A549 (cell line): ENCODE data around the gene PTPRA. TPM values are rescaled to one million over a fixed set of nuclear protein-coding genes. Genes with fewer than 3 reads are reported as not detected.

Experiments used
- ATAC-seq, 2 experiments: fragments of 200-7000 bp in 1 of 2; fragments of >200 bp in 1 of 2; cut with Nextera tagmentation in 1 of 2; cut with Tn5 transposase in 1 of 2; 3 replicates each; pipeline versions ENCODE4 v1.8.0 to v1.9.1; 2018 to 2020; ENCODE audit warnings: mild to moderate bottlenecking in 1 of 2, moderate library complexity in 1 of 2
- CTCF ChIA-PET: fragments of 300-600 bp; sonication (Branson Sonifier 250); formaldehyde crosslinking; extraction: SDS; loops from one replicate; lab custom pipeline; 2021; ENCODE audit warnings: antibody characterized with exemption, inconsistent platforms; lab: Yijun Ruan, JAX
- POLR2A ChIA-PET: fragments of 350-600 bp; formaldehyde crosslinking; extraction: SDS; loops from one replicate; lab custom pipeline; 2021; ENCODE audit warnings: antibody characterized with exemption, inconsistent platforms; lab: Yijun Ruan, JAX
- DNase-seq, 2 experiments: peaks; one replicate each; pipeline versions ENCODE4 v3.0.0 to v3.0.0-alpha.2; 2011 to 2016; ENCODE audit warnings: low read depth in 1 of 2, low spot score in 1 of 2
- FAIRE-seq: peaks from 2 replicates; lab custom pipeline; 2011; peaks lifted over from hg19 to GRCh38; lab: Jason Lieb, UNC
- H3K27ac ChIP-seq, 2 experiments: fragments of >200 bp; sonication (Bioruptor Twin); formaldehyde crosslinking; 3 replicates each; pipeline ENCODE4 v1.5.1; 2016 to 2017
- H3K4me1 ChIP-seq: fragments of >200 bp; sonication (Bioruptor Twin); formaldehyde crosslinking; 3 replicates; pipeline ENCODE4 v1.6.1; 2016
- H3K4me2 ChIP-seq: fragments of >200 bp; sonication (Bioruptor Twin); formaldehyde crosslinking; 3 replicates; pipeline ENCODE4 v1.6.1; 2016
- H3K4me3 ChIP-seq: fragments of >200 bp; sonication (Bioruptor Twin); formaldehyde crosslinking; 3 replicates; pipeline ENCODE4 v1.5.1; 2016
- H3K9me3 ChIP-seq: fragments of >200 bp; sonication (Bioruptor Twin); formaldehyde crosslinking; 3 replicates; pipeline ENCODE4 v1.6.1; 2016
- BCL3 ChIP-seq: fragments of >200 bp; sonication (Bioruptor Twin); formaldehyde crosslinking; IDR thresholded peaks from 3 replicates; pipeline ENCODE4 v1.6.1; 2016
- CBX8 ChIP-seq: fragments of 200-600 bp; sonication (generic); IDR thresholded peaks from 2 replicates; pipeline ENCODE4 v1.6.1; 2016
- CEBPB ChIP-seq, 2 experiments: fragments of >200 bp in 1 of 2; sonication (Bioruptor Twin) in 1 of 2; formaldehyde crosslinking in 1 of 2; IDR thresholded peaks; 2 replicates each; pipeline ENCODE4 v1.6.1; 2012 to 2016
- EHF ChIP-seq: fragments of 250-450 bp; sonication (Bioruptor Pico); IDR thresholded peaks from 2 replicates; pipeline ENCODE4 v1.5.0; 2020; ENCODE audit warnings: mild to moderate bottlenecking
- ELK1 ChIP-seq: fragments of 150-350 bp; IDR thresholded peaks from 2 replicates; pipeline ENCODE4 v1.6.1; 2014; ENCODE audit warnings: low read depth, mild to moderate bottlenecking, low read length
- FOSB ChIP-seq: fragments of 250-450 bp; sonication (Bioruptor Pico); IDR thresholded peaks from 2 replicates; pipeline ENCODE4 v1.5.0; 2020; ENCODE audit warnings: mild to moderate bottlenecking, moderate library complexity
- FOXS1 ChIP-seq: fragments of 250-450 bp; sonication (Bioruptor Pico); IDR thresholded peaks from 2 replicates; pipeline ENCODE4 v1.5.0; 2020; ENCODE audit warnings: mild to moderate bottlenecking, moderate library complexity
- HEYL ChIP-seq: fragments of 250-450 bp; sonication (Bioruptor Pico); IDR thresholded peaks from 2 replicates; pipeline ENCODE4 v1.8.0; 2021; ENCODE audit warnings: mild to moderate bottlenecking, moderate library complexity
- JUNB ChIP-seq: fragments of >200 bp; sonication (Bioruptor Twin); formaldehyde crosslinking; IDR thresholded peaks from 2 replicates; pipeline ENCODE4 v1.6.1; 2016
- MYC ChIP-seq: IDR thresholded peaks from 2 replicates; pipeline ENCODE4 v1.6.1; 2012; ENCODE audit warnings: mild to moderate bottlenecking, inconsistent platforms, low read length, improper control_type of control experiment, borderline replicate concordance
- NFE2L2 ChIP-seq: fragments of 150-350 bp; conservative IDR thresholded peaks from 2 replicates; pipeline ENCODE4 v1.6.1; 2014; ENCODE audit warnings: low read length
- NPAS2 ChIP-seq: fragments of 250-450 bp; sonication (Bioruptor Pico); IDR thresholded peaks from 2 replicates; pipeline ENCODE4 v1.8.0; 2022; ENCODE audit warnings: mild to moderate bottlenecking, moderate library complexity, borderline replicate concordance
- PHF8 ChIP-seq: fragments of 200-600 bp; sonication (generic); IDR thresholded peaks from 2 replicates; pipeline ENCODE4 v1.6.1; 2016; ENCODE audit warnings: low read depth, mild to moderate bottlenecking, antibody characterized with exemption, moderate library complexity, borderline replicate concordance
- POLR2AphosphoS2 ChIP-seq: conservative IDR thresholded peaks from 2 replicates; pipeline ENCODE4 v1.6.1; 2012; ENCODE audit warnings: low read length, improper control_type of control experiment, inconsistent platforms
- RAD21 ChIP-seq, 2 experiments: fragments of >200 bp in 1 of 2; sonication (Bioruptor Twin) in 1 of 2; formaldehyde crosslinking in 1 of 2; IDR thresholded peaks in 1 of 2; conservative IDR thresholded peaks in 1 of 2; 2 replicates in 1 of 2; 3 replicates in 1 of 2; pipeline ENCODE4 v1.6.1; 2012 to 2018; ENCODE audit warnings: inconsistent platforms in 1 of 2
- RCOR1 ChIP-seq: fragments of 150-350 bp; IDR thresholded peaks from 2 replicates; pipeline ENCODE4 v1.6.1; 2014; ENCODE audit warnings: antibody characterized with exemption, low read length, low read depth
- TFCP2L1 ChIP-seq: fragments of 250-450 bp; sonication (Bioruptor Pico); IDR thresholded peaks from 2 replicates; pipeline ENCODE4 v1.5.0; 2021; ENCODE audit warnings: mild to moderate bottlenecking
- TP53 ChIP-seq: fragments of 250-450 bp; sonication (Bioruptor Pico); IDR thresholded peaks from 2 replicates; pipeline ENCODE4 v1.5.0; 2021; ENCODE audit warnings: mild to moderate bottlenecking, moderate library complexity
- ZC3H11A ChIP-seq: fragments of 450-650 bp; IDR thresholded peaks from 2 replicates; pipeline ENCODE4 v1.6.1; 2014; ENCODE audit warnings: antibody characterized with exemption, mild to moderate bottlenecking
- ZFP36 ChIP-seq: fragments of 450-650 bp; IDR thresholded peaks from 2 replicates; pipeline ENCODE4 v1.6.1; 2014; ENCODE audit warnings: borderline replicate concordance; ENCODE audit not compliant: partially characterized antibody
- ZNF302 ChIP-seq: fragments of 250-450 bp; sonication (Bioruptor Pico); IDR thresholded peaks from 2 replicates; pipeline ENCODE4 v1.9.0; 2021; ENCODE audit warnings: inconsistent platforms, mild to moderate bottlenecking, moderate library complexity
- ZSCAN20 ChIP-seq: fragments of 250-450 bp; sonication (Bioruptor Pico); IDR thresholded peaks from 2 replicates; pipeline ENCODE4 v1.8.0; 2022; ENCODE audit warnings: mild to moderate bottlenecking, moderate library complexity
- WGBS: methylation state at CpG from one replicate; pipeline ENCODE4 v1.1.6; 2017; ENCODE audit errors: missing lambda C conversion rate; 5-methylcytosine and 5-hydroxymethylcytosine counted together
- polyA plus RNA-seq, 4 experiments: library from polyadenylated mRNA; depleted of rRNA in 3 of 4; stranded (reverse); fragments of >200 nt; fragmentation: RNase III in 1 of 4; extraction: RNeasy Plus Mini Kit Qiagen cat#74134 plus additional on column Dnase treatment in 1 of 4; gene quantifications; 2 replicates in 3 of 4; 3 replicates in 1 of 4; pipeline ENCODE4 v1.2.3, GENCODE V29; 2011 to 2017
- TF ChIP-seq, protein P1 (sequence below): fragments of >200 bp; sonication (Bioruptor Twin); formaldehyde crosslinking; IDR thresholded peaks from 3 replicates; pipeline ENCODE4 v1.5.1; 2016

The PTPRA gene
- polyA plus RNA-seq, 2 of the 4 experiments (the other 2 are of a cell fraction), result 29.2 to 83.2 TPM

GRCh38 chr20:2955257-2955970, 82.1 kb downstream of the PTPRA start (continued):
- TF ChIP-seq POLR2AphosphoS2 (no peak), ZFP36 (no peak), ZC3H11A (no peak), TP53 (no peak), MYC (no peak), EHF (no peak)

DNA sequence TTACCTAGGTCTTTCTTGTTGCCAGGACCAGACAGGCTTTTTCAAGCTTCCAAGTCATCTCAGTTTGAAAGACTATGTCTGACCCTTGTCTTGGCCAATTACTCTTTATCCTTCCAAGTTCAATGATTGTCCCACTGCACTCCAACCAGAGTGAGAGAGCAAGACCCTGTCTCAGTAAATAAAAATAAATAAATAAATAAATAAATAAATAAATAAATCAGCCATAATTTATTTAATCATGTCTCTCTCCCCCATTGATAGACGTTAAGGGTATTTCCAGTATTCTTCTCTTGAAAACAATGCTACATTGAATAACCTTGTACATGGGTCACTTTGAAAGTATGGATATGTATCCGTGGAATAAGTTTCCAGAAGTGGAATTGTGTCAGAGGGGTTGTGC, 83.2 kb downstream of the PTPRA start:
- no peak for FAIRE-seq
- no peak overlapping the region for H3K4me2 ChIP-seq
- ChIA-PET CTCF (interaction anchor here (0.9 kb wide), 1 partner anchor 9 kb away, joined by 3 read pairs; no protein-coding TSS in a partner anchor), POLR2A (no interaction called here)
- H3K4me1 ChIP-seq, result no peaks in the 10 kb centered on the region
- no peak for DNase-seq
- no peak overlapping the region for H3K27ac ChIP-seq
- 88% methylated on average over 2 of the region's 2 CpGs for WGBS
- no peak overlapping the region for H3K4me3 ChIP-seq
- TF ChIP-seq ZC3H11A, result peak; percentile 66
- TF ChIP-seq MYC, result no peak
- no peak for TF ChIP-seq RCOR1
- no peak for TF ChIP-seq CEBPB (IDR thresholded peaks at IDR 0.05)
- TF ChIP-seq FOXS1, result no peak
- no peak for TF ChIP-seq PHF8
- no peaks in the 10 kb centered on the region for H3K9me3 ChIP-seq
- ATAC-seq, result no peak

GRCh38 chr20:2967841-2968240, 94.6 kb downstream of the PTPRA start:
- TF ChIP-seq BCL3 (no peak), RAD21 (conservative IDR thresholded peaks at IDR 0.05 in 1 of 2, IDR thresholded peaks at IDR 0.05 in 1 of 2) (no peak)
- Histone ChIP-seq H3K4me2 (no peak overlapping the region), H3K4me3 (no peak overlapping the region), H3K9me3 (no peaks in the 10 kb centered on the region), H3K27ac (no peak overlapping the region), H3K4me1 (0 out of 3 replicates have a peak, but pooled peaks cover 5% of the 10 kb centered on the region)
- ChIA-PET POLR2A (no interaction called here), CTCF (interaction anchor here (0.7 to 2.6 kb wide), 3 partner anchors 13 to 212 kb away, joined by 3 to 9 read pairs (median 5); no protein-coding TSS in a partner anchor)
- no peak for ATAC-seq
- no peak for DNase-seq
- FAIRE-seq, result no peak
- 90% methylated on average over 3 of the region's 3 CpGs for WGBS

DNA sequence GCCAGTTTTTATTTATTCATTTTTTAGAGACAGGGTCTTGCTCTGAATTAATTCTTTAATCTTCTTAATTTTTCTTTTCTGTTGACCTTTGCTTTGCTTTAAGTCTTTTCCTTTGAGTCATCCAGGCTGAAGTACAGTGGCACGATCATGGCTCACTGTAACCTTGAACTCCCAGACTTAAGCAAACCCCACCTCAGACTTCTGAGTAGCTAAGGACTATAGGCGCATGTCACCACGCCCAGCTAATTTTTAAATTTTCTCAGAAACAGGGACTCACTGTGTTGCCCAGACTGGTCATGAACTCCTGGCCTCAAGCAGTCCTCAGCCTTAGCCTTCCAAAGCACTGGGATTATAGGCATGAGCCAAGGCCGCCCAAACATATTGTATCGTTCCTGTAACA, 98.8 kb downstream of the PTPRA start:
- H3K4me3 ChIP-seq, result no peak overlapping the region
- ChIA-PET CTCF (interaction anchor here (0.6 to 3.2 kb wide), 5 partner anchors 10 to 217 kb away, joined by 3 to 10 read pairs (median 4); no protein-coding TSS in a partner anchor), POLR2A (no interaction called here)
- DNase-seq, result no peak
- H3K27ac ChIP-seq, result no peak overlapping the region
- 85% methylated on average over 5 of the region's 5 CpGs for WGBS
- TF ChIP-seq ZNF302 (CRISPR knock-in tag) (no peak), JUNB (no peak), FOSB (CRISPR knock-in tag) (no peak)
- no peaks in the 10 kb centered on the region for H3K9me3 ChIP-seq
- H3K4me2 ChIP-seq, result no peak overlapping the region
- 0 out of 3 replicates have a peak, but pooled peaks cover 5% of the 10 kb centered on the region for H3K4me1 ChIP-seq
- no peak for FAIRE-seq
- ATAC-seq, result no peak

DNA sequence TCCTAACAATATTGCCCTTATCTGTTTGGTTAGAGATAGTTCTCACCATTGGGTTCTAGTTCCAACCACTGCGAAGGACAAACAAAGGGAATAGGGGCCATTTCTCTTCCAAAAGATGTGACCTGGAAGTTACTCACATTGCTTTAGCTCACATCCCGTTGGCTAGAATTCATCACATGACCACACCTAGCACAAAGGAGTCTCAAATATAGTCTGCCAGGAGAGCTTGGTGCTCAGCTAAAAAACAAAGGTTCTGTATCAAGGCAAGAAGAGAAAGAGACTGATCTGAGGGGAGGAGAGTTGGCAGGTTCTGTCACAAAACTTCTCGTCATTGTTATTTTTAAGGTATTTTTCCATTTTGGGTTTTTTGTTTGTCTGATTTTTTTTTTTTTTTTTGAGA, 100.3 kb downstream of the PTPRA start:
- 96% methylated on average over 3 of the region's 3 CpGs for WGBS
- ChIA-PET CTCF (interaction anchor here (0.6 to 3.2 kb wide), 2 partner anchors 28 to 141 kb away, joined by 3 to 10 read pairs; no protein-coding TSS in a partner anchor), POLR2A (no interaction called here)
- H3K27ac ChIP-seq, result no peak overlapping the region
- H3K9me3 ChIP-seq, result no peaks in the 10 kb centered on the region
- 0 out of 3 replicates have a peak, but pooled peaks cover 5% of the 10 kb centered on the region for H3K4me1 ChIP-seq
- no peak overlapping the region for H3K4me2 ChIP-seq
- no peak for DNase-seq
- peak; percentile 32 for FAIRE-seq
- H3K4me3 ChIP-seq, result no peak overlapping the region
- no peak for ATAC-seq
- TF ChIP-seq HEYL (CRISPR knock-in tag) (no peak), NPAS2 (CRISPR knock-in tag) (no peak), ELK1 (no peak), ZSCAN20 (CRISPR knock-in tag) (no peak), JUNB (no peak), NFE2L2 (no peak), TFCP2L1 (CRISPR knock-in tag) (no peak), BCL3 (no peak), CBX8 (no peak)
- TF ChIP-seq, protein P1, sequence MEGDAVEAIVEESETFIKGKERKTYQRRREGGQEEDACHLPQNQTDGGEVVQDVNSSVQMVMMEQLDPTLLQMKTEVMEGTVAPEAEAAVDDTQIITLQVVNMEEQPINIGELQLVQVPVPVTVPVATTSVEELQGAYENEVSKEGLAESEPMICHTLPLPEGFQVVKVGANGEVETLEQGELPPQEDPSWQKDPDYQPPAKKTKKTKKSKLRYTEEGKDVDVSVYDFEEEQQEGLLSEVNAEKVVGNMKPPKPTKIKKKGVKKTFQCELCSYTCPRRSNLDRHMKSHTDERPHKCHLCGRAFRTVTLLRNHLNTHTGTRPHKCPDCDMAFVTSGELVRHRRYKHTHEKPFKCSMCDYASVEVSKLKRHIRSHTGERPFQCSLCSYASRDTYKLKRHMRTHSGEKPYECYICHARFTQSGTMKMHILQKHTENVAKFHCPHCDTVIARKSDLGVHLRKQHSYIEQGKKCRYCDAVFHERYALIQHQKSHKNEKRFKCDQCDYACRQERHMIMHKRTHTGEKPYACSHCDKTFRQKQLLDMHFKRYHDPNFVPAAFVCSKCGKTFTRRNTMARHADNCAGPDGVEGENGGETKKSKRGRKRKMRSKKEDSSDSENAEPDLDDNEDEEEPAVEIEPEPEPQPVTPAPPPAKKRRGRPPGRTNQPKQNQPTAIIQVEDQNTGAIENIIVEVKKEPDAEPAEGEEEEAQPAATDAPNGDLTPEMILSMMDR, result no peak
- TF ChIP-seq, all 56 proteins: peak for 0
